ENCODE results near the gene AADACL3.
"Not testable (repeated sequence)": the region's sequence is repeated elsewhere in the genome, so short reads cannot be mapped to it uniquely, and the experiment has no call there.

Gene AADACL3

GRCh38 chr1:12674358-12674757 lies 41.6 kb upstream of the AADACL3 start:
- H3K79me2 ChIP-seq (ENCODE audit: insufficient read depth, low read length) = no peaks in the 10 kb centered on the region
- H3K36me3 ChIP-seq (ENCODE audit: insufficient read depth, low read length) = no peaks in the 10 kb centered on the region
- no peaks in the 10 kb centered on the region for H3K27me3 ChIP-seq (ENCODE audit: insufficient read depth, low read length, poor library complexity, severe bottlenecking)
- H3K4me3 ChIP-seq (ENCODE audit: low read length, poor library complexity, severe bottlenecking) = no peak overlapping the region
- no peak overlapping the region for H2AFZ ChIP-seq (ENCODE audit: low read length)
- TF ChIP-seq EZH2phosphoT487 (IDR thresholded peaks at IDR 0.05; ENCODE audit: borderline replicate concordance) = no peak
- no peak for TF ChIP-seq CTCF (conservative IDR thresholded peaks at IDR 0.05; ENCODE audit: low read length)
- no peaks in the 10 kb centered on the region for H3K9me3 ChIP-seq (ENCODE audit: insufficient read depth, low read depth, low read length)
- no peak overlapping the region for H3K9ac ChIP-seq (ENCODE audit: low read depth, low read length, poor library complexity, severe bottlenecking)
- no peak overlapping the region for H3K4me2 ChIP-seq (ENCODE audit: low read depth, low read length, poor library complexity, severe bottlenecking)
- no peaks in the 10 kb centered on the region for H3F3A ChIP-seq (ENCODE audit: low read depth)
- H3K9me2 ChIP-seq (replicated peaks; ENCODE audit: low read depth, low read length) = no peaks in the 10 kb centered on the region
- no peaks in the 10 kb centered on the region for H4K20me1 ChIP-seq (ENCODE audit: insufficient read depth, low read length, poor library complexity, severe bottlenecking)
- H3K4me1 ChIP-seq (ENCODE audit: insufficient read depth, low read length, poor library complexity, severe bottlenecking) = no peaks in the 10 kb centered on the region

- not testable (repeated sequence) for H3K4me2 ChIP-seq (ENCODE audit: low read depth, low read length, poor library complexity, severe bottlenecking); H3K4me1 ChIP-seq (ENCODE audit: insufficient read depth, low read length, poor library complexity, severe bottlenecking); H2AFZ ChIP-seq (ENCODE audit: low read length); H3K4me3 ChIP-seq (ENCODE audit: low read length, poor library complexity, severe bottlenecking); H3K27me3 ChIP-seq (ENCODE audit: insufficient read depth, low read length, poor library complexity, severe bottlenecking); H4K20me1 ChIP-seq (ENCODE audit: insufficient read depth, low read length, poor library complexity, severe bottlenecking); H3K36me3 ChIP-seq (ENCODE audit: insufficient read depth, low read length); H3F3A ChIP-seq (ENCODE audit: low read depth); H3K79me2 ChIP-seq (ENCODE audit: insufficient read depth, low read length); H3K9ac ChIP-seq (ENCODE audit: low read depth, low read length, poor library complexity, severe bottlenecking); H3K9me2 ChIP-seq (replicated peaks; ENCODE audit: low read depth, low read length); H3K9me3 ChIP-seq (ENCODE audit: insufficient read depth, low read depth, low read length)
Observed at GRCh38 chr1:12676122-12676521, 39.8 kb upstream of the AADACL3 start.

GRCh38 chr1:12677565-12677964 lies 38.3 kb upstream of the AADACL3 start:
- TF ChIP-seq EZH2phosphoT487 (IDR thresholded peaks at IDR 0.05; ENCODE audit: borderline replicate concordance) (no peak), CTCF (conservative IDR thresholded peaks at IDR 0.05; ENCODE audit: low read length) (no peak)
- Histone ChIP-seq H3K9ac (ENCODE audit: low read depth, low read length, poor library complexity, severe bottlenecking) (no peak overlapping the region), H3K9me2 (replicated peaks; ENCODE audit: low read depth, low read length) (no peaks in the 10 kb centered on the region), H3K27me3 (ENCODE audit: insufficient read depth, low read length, poor library complexity, severe bottlenecking) (no peaks in the 10 kb centered on the region), H3K4me2 (ENCODE audit: low read depth, low read length, poor library complexity, severe bottlenecking) (no peak overlapping the region), H2AFZ (ENCODE audit: low read length) (no peak overlapping the region), H4K20me1 (ENCODE audit: insufficient read depth, low read length, poor library complexity, severe bottlenecking) (no peaks in the 10 kb centered on the region), H3K4me3 (ENCODE audit: low read length, poor library complexity, severe bottlenecking) (no peak overlapping the region), H3K36me3 (ENCODE audit: insufficient read depth, low read length) (no peaks in the 10 kb centered on the region), H3F3A (ENCODE audit: low read depth) (no peaks in the 10 kb centered on the region), H3K79me2 (ENCODE audit: insufficient read depth, low read length) (no peaks in the 10 kb centered on the region), H3K9me3 (ENCODE audit: insufficient read depth, low read depth, low read length) (peaks cover 6% of the 10 kb centered on the region; the same call in 1 of the 2 replicates), H3K4me1 (ENCODE audit: insufficient read depth, low read length, poor library complexity, severe bottlenecking) (no peaks in the 10 kb centered on the region)

- Histone ChIP-seq H3K36me3 (ENCODE audit: insufficient read depth, low read length) (no peaks in the 10 kb centered on the region), H3K4me1 (ENCODE audit: insufficient read depth, low read length, poor library complexity, severe bottlenecking) (no peaks in the 10 kb centered on the region), H3K4me2 (ENCODE audit: low read depth, low read length, poor library complexity, severe bottlenecking) (no peak overlapping the region), H3K9ac (ENCODE audit: low read depth, low read length, poor library complexity, severe bottlenecking) (no peak overlapping the region), H3K9me3 (ENCODE audit: insufficient read depth, low read depth, low read length) (peaks cover 6% of the 10 kb centered on the region; the same call in 1 of the 2 replicates), H3K9me2 (replicated peaks; ENCODE audit: low read depth, low read length) (no peaks in the 10 kb centered on the region), H4K20me1 (ENCODE audit: insufficient read depth, low read length, poor library complexity, severe bottlenecking) (no peaks in the 10 kb centered on the region), H2AFZ (ENCODE audit: low read length) (no peak overlapping the region), H3F3A (ENCODE audit: low read depth) (no peaks in the 10 kb centered on the region), H3K79me2 (ENCODE audit: insufficient read depth, low read length) (no peaks in the 10 kb centered on the region), H3K4me3 (ENCODE audit: low read length, poor library complexity, severe bottlenecking) (no peak overlapping the region), H3K27me3 (ENCODE audit: insufficient read depth, low read length, poor library complexity, severe bottlenecking) (no peaks in the 10 kb centered on the region)
- TF ChIP-seq CTCF (conservative IDR thresholded peaks at IDR 0.05; ENCODE audit: low read length) (no peak), EZH2phosphoT487 (IDR thresholded peaks at IDR 0.05; ENCODE audit: borderline replicate concordance) (no peak)
Observed at GRCh38 chr1:12678350-12678749, 37.6 kb upstream of the AADACL3 start.
